Measurements from ENCODE around the gene NDNF.

NDNF gene

DNA sequence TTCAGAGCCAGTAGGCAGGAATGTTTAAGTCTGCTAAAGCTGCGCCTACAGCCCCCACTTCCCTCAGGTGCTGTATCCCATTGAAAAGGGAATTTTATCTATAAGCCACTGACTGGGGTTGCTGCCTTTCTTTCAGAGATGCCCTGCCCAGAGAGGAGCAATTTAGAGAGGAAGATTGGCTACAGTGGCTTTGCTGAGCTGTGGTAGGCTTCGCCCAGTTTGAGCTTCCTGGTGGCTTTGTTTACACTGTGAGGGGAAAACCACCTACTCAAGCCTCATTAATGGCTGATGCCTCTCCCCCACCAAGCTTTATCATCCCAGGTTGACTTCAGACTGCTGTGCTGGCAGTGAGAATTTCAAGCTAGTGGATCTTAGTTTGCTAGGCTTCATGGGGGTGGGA is 82.1 kb downstream of the NDNF start:
- no peaks in the 10 kb centered on the region for H3K79me2 ChIP-seq (ENCODE audit: insufficient read depth, low read depth)
- no peak overlapping the region for H3K4me2 ChIP-seq
- H3K9ac ChIP-seq = no peak overlapping the region
- no peak overlapping the region for H2AFZ ChIP-seq (ENCODE audit: low read depth)
- no peaks in the 10 kb centered on the region for H3K27me3 ChIP-seq (ENCODE audit: insufficient read depth, low read depth)
- H4K20me1 ChIP-seq (ENCODE audit: insufficient read depth) = no peaks in the 10 kb centered on the region
- H3K4me3 ChIP-seq (IDR thresholded peaks at IDR 0.05; ENCODE audit: insufficient read depth, low read depth, low read length) = no peak overlapping the region
- H3K27ac ChIP-seq = no peak overlapping the region
- TF ChIP-seq, protein P1, sequence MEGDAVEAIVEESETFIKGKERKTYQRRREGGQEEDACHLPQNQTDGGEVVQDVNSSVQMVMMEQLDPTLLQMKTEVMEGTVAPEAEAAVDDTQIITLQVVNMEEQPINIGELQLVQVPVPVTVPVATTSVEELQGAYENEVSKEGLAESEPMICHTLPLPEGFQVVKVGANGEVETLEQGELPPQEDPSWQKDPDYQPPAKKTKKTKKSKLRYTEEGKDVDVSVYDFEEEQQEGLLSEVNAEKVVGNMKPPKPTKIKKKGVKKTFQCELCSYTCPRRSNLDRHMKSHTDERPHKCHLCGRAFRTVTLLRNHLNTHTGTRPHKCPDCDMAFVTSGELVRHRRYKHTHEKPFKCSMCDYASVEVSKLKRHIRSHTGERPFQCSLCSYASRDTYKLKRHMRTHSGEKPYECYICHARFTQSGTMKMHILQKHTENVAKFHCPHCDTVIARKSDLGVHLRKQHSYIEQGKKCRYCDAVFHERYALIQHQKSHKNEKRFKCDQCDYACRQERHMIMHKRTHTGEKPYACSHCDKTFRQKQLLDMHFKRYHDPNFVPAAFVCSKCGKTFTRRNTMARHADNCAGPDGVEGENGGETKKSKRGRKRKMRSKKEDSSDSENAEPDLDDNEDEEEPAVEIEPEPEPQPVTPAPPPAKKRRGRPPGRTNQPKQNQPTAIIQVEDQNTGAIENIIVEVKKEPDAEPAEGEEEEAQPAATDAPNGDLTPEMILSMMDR (conservative IDR thresholded peaks at IDR 0.05; ENCODE audit: low read depth, low read length) = no peak
- no peaks in the 10 kb centered on the region for H3K36me3 ChIP-seq (ENCODE audit: insufficient read depth)
- no peaks in the 10 kb centered on the region for H3K4me1 ChIP-seq (ENCODE audit: low read depth, poor library complexity, severe bottlenecking)

All from KMS-11 (cell line).